Common myeloid progenitor, CD34-positive (primary cell): ENCODE data around the gene TEAD1.

Source experiments
- CTCF ChIA-PET: fragments of 350-600 bp; sonication (Branson Sonifier 250); formaldehyde crosslinking; loops from one replicate; lab custom pipeline; 2021; ENCODE audit warnings: antibody characterized with exemption; lab: Charles Lee
- POLR2A ChIA-PET: fragments of 350-600 bp; sonication (Branson Sonifier 250); formaldehyde crosslinking; loops from one replicate; lab custom pipeline; 2021; ENCODE audit warnings: antibody characterized with exemption; lab: Charles Lee
- DNase-seq, 3 donors: peaks; one replicate each; pipeline versions ENCODE4 v3.0.0 to v3.0.0-alpha.2; 2013
- H3K27ac ChIP-seq, 2 experiments: 1 replicate in 1 of 2; 2 replicates in 1 of 2; pipeline ENCODE4 v1.7.0; 2013; ENCODE audit warnings: inconsistent platforms in 2 of 2, low read length in 2 of 2, mild to moderate bottlenecking in 2 of 2, low read depth in 1 of 2, moderate library complexity in 1 of 2; ENCODE audit not compliant: severe bottlenecking in 2 of 2, insufficient read depth in 1 of 2, poor library complexity in 1 of 2
- H3K27me3 ChIP-seq, 5 experiments: replicated peaks in 2 of 5; 1 replicate in 3 of 5; 2 replicates in 2 of 5; pipeline versions ENCODE4 v1.6.1 to v1.7.0; 2013; ENCODE audit warnings: low read length in 4 of 5, mild to moderate bottlenecking in 2 of 5, moderate library complexity in 2 of 5, inconsistent platforms in 1 of 5; ENCODE audit not compliant: insufficient read depth in 5 of 5, control insufficient read depth in 4 of 5
- H3K36me3 ChIP-seq, 4 experiments: 1 replicate in 2 of 4; 2 replicates in 2 of 4; pipeline versions ENCODE4 v1.6.1 to v1.7.0; 2013; ENCODE audit warnings: low read length in 3 of 4, control low read depth in 1 of 4, mild to moderate bottlenecking in 1 of 4; ENCODE audit not compliant: control insufficient read depth in 4 of 4, insufficient read depth in 4 of 4
- H3K4me1 ChIP-seq, 4 experiments: 1 replicate in 3 of 4; 2 replicates in 1 of 4; pipeline versions ENCODE4 v1.6.1 to v1.7.1; 2013; ENCODE audit warnings: low read length in 3 of 4, mild to moderate bottlenecking in 3 of 4, control low read depth in 1 of 4, inconsistent platforms in 1 of 4, moderate library complexity in 1 of 4; ENCODE audit not compliant: control insufficient read depth in 4 of 4, insufficient read depth in 4 of 4; ENCODE audit errors: control extremely low read depth in 1 of 4
- H3K4me3 ChIP-seq, 7 experiments: 1 replicate in 4 of 7; 2 replicates in 3 of 7; pipeline versions ENCODE4 v1.5.1 to v1.7.0; 2013; ENCODE audit warnings: mild to moderate bottlenecking in 7 of 7, low read length in 6 of 7, moderate library complexity in 6 of 7, inconsistent platforms in 2 of 7, low read depth in 2 of 7, control low read depth in 1 of 7; ENCODE audit not compliant: insufficient read depth in 4 of 7, control insufficient read depth in 1 of 7; ENCODE audit errors: extremely low read depth in 1 of 7
- H3K9me3 ChIP-seq, 5 experiments: 1 replicate in 4 of 5; 2 replicates in 1 of 5; pipeline versions ENCODE4 v1.6.1 to v1.7.1; 2013; ENCODE audit warnings: low read length in 4 of 5, mild to moderate bottlenecking in 2 of 5, inconsistent platforms in 1 of 5, low read depth in 1 of 5, moderate library complexity in 1 of 5; ENCODE audit not compliant: control insufficient read depth in 4 of 5, insufficient read depth in 2 of 5; ENCODE audit errors: control extremely low read depth in 1 of 5
- WGBS: methylation state at CpG from one replicate; pipeline ENCODE4 v1.1.5; 2013; ENCODE audit not compliant: insufficient coverage; 5-methylcytosine and 5-hydroxymethylcytosine counted together

The TEAD1 gene

GRCh38 chr11:12941671-12942070 is 267.4 kb downstream of the TEAD1 start:
- Histone ChIP-seq H3K36me3 (no peaks in the 10 kb centered on the region), H3K4me3 (no peak overlapping the region), H3K27me3 (no peaks in the 10 kb centered on the region), H3K9me3 (peaks cover 0 to 4% (median 0%) of the 10 kb centered on the region in 5 experiments), H3K27ac (no peak overlapping the region), H3K4me1 (peaks cover 0 to 4% (median 0%) of the 10 kb centered on the region in 4 experiments)
- no peak for DNase-seq
- 86% methylated on average over 3 of the region's 4 CpGs for WGBS
- ChIA-PET CTCF (interaction anchor here (1.3 kb wide), 1 partner anchor 53 kb away, joined by 4 read pairs; no protein-coding TSS in a partner anchor), POLR2A (no interaction called here)

DNA sequence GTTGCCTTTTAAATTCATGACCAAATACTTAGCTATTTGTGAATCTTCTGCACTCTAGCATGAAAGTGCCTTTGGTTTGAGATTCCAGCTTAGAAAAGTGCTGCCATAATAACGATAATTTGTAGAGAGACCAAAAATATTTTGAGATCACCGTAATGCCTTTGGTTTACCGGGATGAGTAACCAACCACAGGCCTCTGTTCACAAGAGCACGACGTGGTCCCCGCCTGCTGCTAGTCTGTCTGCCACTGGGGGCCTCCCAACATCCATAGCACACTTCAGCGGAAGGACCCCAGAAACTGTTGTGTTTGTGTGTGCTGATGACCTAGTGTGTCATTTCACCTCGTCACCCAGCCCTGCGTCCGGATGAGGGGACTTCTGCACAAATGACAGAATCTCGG is 267.9 kb downstream of the TEAD1 start:
- H3K4me3 ChIP-seq, result no peak overlapping the region
- no peaks in the 10 kb centered on the region for H3K27me3 ChIP-seq
- peaks cover 0 to 4% (median 0%) of the 10 kb centered on the region in 4 experiments for H3K4me1 ChIP-seq
- ChIA-PET POLR2A (no interaction called here), CTCF (no interaction called here)
- peaks cover 0 to 9% (median 2%) of the 10 kb centered on the region in 5 experiments for H3K9me3 ChIP-seq
- WGBS, result 99% methylated on average over 7 of the region's 11 CpGs
- H3K27ac ChIP-seq, result no peak overlapping the region
- no peak for DNase-seq
- no peaks in the 10 kb centered on the region for H3K36me3 ChIP-seq

DNA sequence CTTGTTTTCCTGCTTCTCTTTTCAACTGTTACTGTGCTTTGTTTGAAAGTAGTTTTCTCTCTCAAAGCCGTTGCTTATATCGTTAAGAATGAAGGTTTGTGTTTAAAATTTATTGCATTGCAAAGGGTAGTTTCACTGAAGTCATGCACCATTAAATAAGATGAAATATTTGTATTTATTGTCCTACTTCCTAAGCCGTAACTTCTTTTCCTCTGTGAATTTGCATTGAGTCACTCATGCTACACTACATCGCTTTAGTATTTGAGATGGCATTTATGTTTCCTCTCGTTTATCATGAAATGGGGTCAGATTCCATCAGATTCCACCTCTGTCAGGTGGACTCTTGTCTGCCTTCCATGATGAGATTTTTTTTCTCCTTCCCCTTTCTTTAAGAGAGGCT is 269.1 kb downstream of the TEAD1 start:
- H3K27ac ChIP-seq, result no peak overlapping the region
- no peak overlapping the region for H3K4me3 ChIP-seq
- no peak for DNase-seq
- H3K9me3 ChIP-seq, result peaks cover 0 to 14% (median 2%) of the 10 kb centered on the region in 5 experiments
- ChIA-PET CTCF (no interaction called here), POLR2A (no interaction called here)
- H3K36me3 ChIP-seq, result no peaks in the 10 kb centered on the region
- H3K4me1 ChIP-seq, result peaks cover 0 to 4% (median 0%) of the 10 kb centered on the region in 4 experiments
- 100% methylated on average over 1 of the region's 5 CpGs for WGBS
- no peaks in the 10 kb centered on the region for H3K27me3 ChIP-seq

DNA sequence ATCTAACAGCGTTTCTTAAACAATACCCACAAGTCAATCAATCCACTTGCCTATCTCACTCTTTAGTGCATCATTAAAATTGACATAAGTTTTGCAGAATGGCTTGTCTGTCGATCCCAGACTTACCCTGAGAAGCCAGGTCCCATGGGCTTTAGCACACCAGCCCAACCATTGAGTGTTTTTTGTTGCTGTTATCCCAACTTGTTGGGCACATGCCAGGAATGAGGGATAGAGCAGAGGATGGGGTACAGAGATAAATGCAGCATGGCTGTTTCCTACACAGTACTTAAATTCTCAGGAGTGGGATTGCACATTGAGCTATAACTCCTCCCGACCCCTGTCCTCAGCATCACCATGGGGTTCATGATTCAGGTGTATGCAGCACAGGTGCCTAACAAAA is 270.7 kb downstream of the TEAD1 start:
- H3K27me3 ChIP-seq, result no peaks in the 10 kb centered on the region
- H3K36me3 ChIP-seq, result no peaks in the 10 kb centered on the region
- 90% methylated on average over 2 of the region's 3 CpGs for WGBS
- H3K9me3 ChIP-seq, result peaks cover 0 to 14% (median 2%) of the 10 kb centered on the region in 5 experiments
- ChIA-PET CTCF (no interaction called here), POLR2A (no interaction called here)
- no peak overlapping the region for H3K27ac ChIP-seq
- no peak overlapping the region for H3K4me3 ChIP-seq
- DNase-seq, result no peak
- peaks cover 0 to 4% (median 0%) of the 10 kb centered on the region in 4 experiments for H3K4me1 ChIP-seq

DNA sequence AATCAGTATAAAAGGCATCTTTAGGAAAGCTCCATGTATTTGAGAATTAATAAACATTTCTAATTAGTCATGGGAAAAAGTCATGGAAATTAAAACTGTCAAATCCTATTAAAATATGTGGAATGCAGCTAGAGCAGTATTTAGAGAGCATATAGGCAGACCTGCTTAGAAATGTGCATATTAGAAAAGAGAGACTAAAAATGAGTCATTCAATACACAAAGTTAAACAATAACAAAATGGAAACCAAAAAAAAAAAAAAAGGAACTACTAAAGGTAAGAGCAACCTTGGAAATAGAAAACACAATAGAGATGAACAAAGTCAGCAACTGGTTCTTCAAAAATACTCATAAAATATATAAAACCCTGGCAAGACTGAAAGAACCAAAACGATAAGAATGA is 275.2 kb downstream of the TEAD1 start:
- DNase-seq, result no peak
- Histone ChIP-seq H3K27ac (no peak overlapping the region), H3K36me3 (no peaks in the 10 kb centered on the region), H3K4me3 (no peak overlapping the region), H3K9me3 (peaks cover 0 to 20% (median 4%) of the 10 kb centered on the region in 5 experiments), H3K4me1 (peaks cover 0 to 4% (median 0%) of the 10 kb centered on the region in 4 experiments), H3K27me3 (no peaks in the 10 kb centered on the region)
- ChIA-PET POLR2A (no interaction called here), CTCF (no interaction called here)
- no CpG with 5 or more reads among the region's 1 CpG for WGBS

- peaks cover 0 to 20% (median 4%) of the 10 kb centered on the region in 5 experiments for H3K9me3 ChIP-seq
- H3K27ac ChIP-seq, result no peak overlapping the region
- no peak overlapping the region for H3K4me3 ChIP-seq
- no peak for DNase-seq
- WGBS, result no CpG with 5 or more reads among the region's 1 CpG
- H3K27me3 ChIP-seq, result no peaks in the 10 kb centered on the region
- H3K36me3 ChIP-seq, result no peaks in the 10 kb centered on the region
- H3K4me1 ChIP-seq, result peaks cover 0 to 3% (median 0%) of the 10 kb centered on the region in 4 experiments
- POLR2A ChIA-PET, result no interaction called here
- CTCF ChIA-PET, result no interaction called here
Observed at GRCh38 chr11:12950670-12951069, 276.4 kb downstream of the TEAD1 start.

- no peak for DNase-seq
- POLR2A ChIA-PET, result no interaction called here
- H3K36me3 ChIP-seq, result no peaks in the 10 kb centered on the region
- H3K9me3 ChIP-seq, result peaks cover 0 to 17% (median 4%) of the 10 kb centered on the region in 5 experiments
- no CpG with 5 or more reads among the region's 1 CpG for WGBS
- CTCF ChIA-PET, result no interaction called here
- no peak overlapping the region for H3K27ac ChIP-seq
- no peaks in the 10 kb centered on the region for H3K4me1 ChIP-seq
- H3K27me3 ChIP-seq, result no peaks in the 10 kb centered on the region
- no peak overlapping the region for H3K4me3 ChIP-seq
Observed at GRCh38 chr11:12951376-12951775, 277.2 kb downstream of the TEAD1 start.
